NCI-H446 (cell line): ENCODE measurements around the gene ETFBKMT.

Source experiments
- DNase-seq, 2 experiments: peaks; one replicate each; lab custom pipeline; 2025; lab: John Stamatoyannopoulos, UW

The ETFBKMT gene

GRCh38 chr12:31659087-31659942 lies at the start of gene ETFBKMT:
Gene ETFBKMT, plus strand, starts transcription at chr12:31659688. Its CDS starts 2,266 bp downstream, at chr12:31661954.
- DNase-seq: peak; percentile 90 to 92

DNA sequence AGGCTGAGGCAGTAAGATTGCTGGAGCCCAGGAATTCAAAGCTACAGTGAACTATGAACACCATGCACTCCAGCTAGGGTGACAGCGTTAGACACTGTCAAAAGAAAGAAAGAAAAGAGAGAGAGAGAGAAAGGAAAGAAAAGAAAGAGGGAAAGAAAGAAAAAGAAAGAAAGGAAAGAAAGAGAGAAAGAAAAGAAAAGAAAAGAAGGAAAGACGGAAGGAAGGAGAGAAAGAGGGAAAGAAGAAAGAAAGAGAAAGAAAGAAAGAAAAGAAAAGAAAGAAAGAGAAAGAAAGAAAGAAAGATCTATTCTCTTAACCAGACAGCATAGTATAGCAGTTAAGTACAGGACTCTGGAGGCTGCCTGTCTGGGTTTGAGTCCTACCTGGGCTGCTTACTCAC lies 46.7 kb upstream of the ETFBKMT start:
- no peak for DNase-seq

GRCh38 chr12:31618228-31619025 lies 41.1 kb upstream of the ETFBKMT start:
- no peak for DNase-seq

GRCh38 chr12:31620311-31620710 lies 39.2 kb upstream of the ETFBKMT start:
- no peak for DNase-seq

GRCh38 chr12:31622038-31622437 lies 37.5 kb upstream of the ETFBKMT start:
- no peak for DNase-seq

GRCh38 chr12:31626270-31626995 lies 33.1 kb upstream of the ETFBKMT start:
- DNase-seq: no peak

- DNase-seq: peak in 1 of 2 experiments; percentile 7
Observed at GRCh38 chr12:31627456-31628054, 31.9 kb upstream of the ETFBKMT start.

DNA sequence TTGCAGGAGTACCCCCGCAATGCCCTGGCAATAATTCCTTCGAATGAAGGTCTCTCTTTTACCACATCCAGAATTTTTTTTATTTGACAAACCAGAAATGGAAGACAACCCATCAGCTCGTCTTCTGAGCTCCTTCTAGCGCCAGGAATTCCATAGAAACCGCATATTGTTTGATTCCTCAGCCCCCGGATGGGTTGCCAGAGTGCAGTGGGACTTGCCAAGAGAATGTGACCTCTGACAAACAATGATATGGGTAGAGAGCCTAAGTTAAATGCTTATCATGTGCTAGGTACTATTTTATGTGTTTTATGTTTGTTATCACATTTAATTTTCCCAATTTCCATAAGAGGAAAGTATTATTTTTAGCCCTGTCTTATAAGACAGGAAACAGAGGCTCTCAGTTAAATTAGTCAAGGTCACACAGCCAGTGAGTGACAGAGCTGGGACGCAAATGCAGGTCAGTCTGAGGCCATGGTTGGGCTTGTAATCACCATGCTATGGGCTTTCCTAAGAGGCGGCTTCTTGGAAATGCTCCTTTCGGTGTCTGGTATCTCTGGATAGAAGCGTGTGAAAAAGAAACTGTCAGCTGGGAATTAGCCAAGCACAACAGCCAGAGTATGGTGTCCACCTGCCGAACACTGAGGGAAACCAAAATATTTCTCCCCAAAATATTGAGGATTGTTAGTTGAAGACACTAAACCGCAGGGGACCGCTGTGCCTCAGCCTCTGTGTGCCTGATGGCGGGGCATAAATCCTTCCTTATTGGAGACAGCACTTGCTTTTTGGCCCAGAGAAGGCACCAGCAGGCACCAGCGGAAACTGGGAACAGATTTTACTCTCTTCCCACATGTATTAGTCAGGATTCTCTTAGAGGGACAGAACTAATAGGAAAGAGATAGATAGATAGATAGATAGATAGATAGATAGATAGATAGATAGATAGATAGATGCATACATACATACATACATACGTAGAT lies 29.4 kb upstream of the ETFBKMT start:
- peak; percentile 37 to 70 for DNase-seq

DNA sequence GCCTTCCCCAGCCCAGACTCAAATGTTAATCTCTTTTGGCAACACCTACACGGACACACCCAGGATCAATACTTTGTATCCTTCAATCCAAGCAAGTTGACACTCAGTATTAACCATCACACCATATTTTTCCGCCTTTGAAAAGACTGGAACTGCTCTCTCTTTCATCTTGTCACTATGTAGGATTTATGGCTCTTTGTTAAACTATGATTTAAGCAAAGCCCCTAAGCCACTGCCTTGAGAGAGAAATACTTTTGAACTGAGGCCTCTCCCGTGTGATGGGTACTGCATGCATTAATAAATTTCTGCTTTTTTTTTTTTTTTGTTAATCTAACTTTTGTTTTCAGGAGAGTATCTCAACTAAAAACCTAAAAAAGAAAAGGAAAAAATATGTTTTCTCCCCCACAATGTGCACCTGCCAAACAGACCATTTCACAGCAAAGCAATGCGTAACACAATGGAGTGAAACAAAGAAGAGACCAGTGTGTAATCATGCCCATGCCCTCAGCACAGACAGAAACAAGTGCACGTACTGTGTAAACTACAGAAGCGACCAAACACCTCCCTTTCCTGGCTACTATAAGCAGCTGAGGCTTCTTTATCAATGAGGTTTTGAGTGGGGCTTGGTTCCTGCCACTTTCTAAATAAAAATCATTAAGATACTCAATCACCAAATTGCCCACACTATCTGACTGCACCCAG lies 28.3 kb upstream of the ETFBKMT start:
- DNase-seq: no peak

- no peak for DNase-seq
Observed at GRCh38 chr12:31631809-31632208, 27.7 kb upstream of the ETFBKMT start.

GRCh38 chr12:31633464-31633863 lies 26.0 kb upstream of the ETFBKMT start:
- DNase-seq: no peak

DNA sequence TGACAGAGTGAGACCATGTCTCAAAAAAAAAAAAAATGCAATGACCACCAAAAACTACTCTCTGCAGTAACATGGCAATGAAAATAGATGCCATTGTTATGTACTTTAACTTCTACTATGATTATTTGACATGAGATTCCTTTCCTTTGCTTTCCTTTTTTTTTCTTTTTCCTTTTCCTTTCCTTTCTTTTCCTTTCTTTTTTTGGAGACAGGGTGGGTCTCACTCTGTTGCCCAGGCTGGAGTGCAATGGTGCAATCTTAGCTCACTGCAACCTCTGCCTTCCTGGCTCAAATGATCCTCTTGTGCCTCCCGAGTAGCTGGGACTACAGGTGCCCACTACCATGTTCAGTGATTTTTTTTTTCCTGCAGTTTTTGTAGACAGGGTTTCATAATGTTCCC lies 24.9 kb upstream of the ETFBKMT start:
- no peak for DNase-seq

- DNase-seq: no peak
Observed at GRCh38 chr12:31641509-31642090, 17.9 kb upstream of the ETFBKMT start.

- DNase-seq: no peak
Observed at GRCh38 chr12:31644536-31644935, 15.0 kb upstream of the ETFBKMT start.

GRCh38 chr12:31645924-31646323 lies 13.6 kb upstream of the ETFBKMT start:
- DNase-seq: no peak

- no peak for DNase-seq
Observed at GRCh38 chr12:31647086-31647491, 12.4 kb upstream of the ETFBKMT start.

- no peak for DNase-seq
Observed at GRCh38 chr12:31650918-31651317, 8.6 kb upstream of the ETFBKMT start.

- DNase-seq: no peak
Observed at GRCh38 chr12:31651893-31652521, 7.5 kb upstream of the ETFBKMT start.

GRCh38 chr12:31655208-31655607 lies 4.3 kb upstream of the ETFBKMT start:
- DNase-seq: no peak
